IMR-90 (cell line): Measurements from ENCODE around the gene DOCK4. TPM values are rescaled to one million over a fixed set of nuclear protein-coding genes. Genes with fewer than 3 reads are reported as not detected.
A peak's percentile ranks its signal among the peaks of the same experiment; 100 is the strongest.

ENCODE experiments used
- ATAC-seq: fragments of 200-7000 bp; cut with Tn5 transposase; 2 replicates; pipeline ENCODE4 v1.9.1; 2020; ENCODE audit warnings: low read depth, mild to moderate bottlenecking, moderate library complexity
- BruUV-seq: library from RNA; stranded (reverse); fragments of 400-500 nt; replicated peaks from 2 replicates; lab custom pipeline; 2021; lab: Mats Ljungman, UMichigan
- CTCF ChIA-PET: fragments of 300-600 bp; formaldehyde crosslinking; extraction: SDS; loops from one replicate; lab custom pipeline; 2021; ENCODE audit warnings: antibody characterized with exemption; lab: Yijun Ruan, JAX
- POLR2A ChIA-PET: fragments of 300-600 bp; sonication (Branson Sonifier 250); formaldehyde crosslinking; loops from one replicate; lab custom pipeline; 2022; ENCODE audit warnings: antibody characterized with exemption; ENCODE audit not compliant: unreplicated experiment; lab: Charles Lee
- DNase-seq: peaks from one replicate; pipeline ENCODE4 v3.0.0; 2013
- H2AFZ ChIP-seq: replicated peaks from 2 replicates; pipeline ENCODE3; 2013; ENCODE audit warnings: low read length, mild to moderate bottlenecking; ENCODE audit not compliant: poor library complexity
- H2AK5ac ChIP-seq: 2 replicates; pipeline ENCODE4 v1.6.1; 2013; ENCODE audit warnings: low read depth, low read length, inconsistent platforms
- H2AK9ac ChIP-seq: replicated peaks from 2 replicates; pipeline ENCODE3; 2013; ENCODE audit warnings: mild to moderate bottlenecking, low read depth, low read length, moderate library complexity; ENCODE audit not compliant: poor library complexity
- H2BK120ac ChIP-seq: 2 replicates; pipeline ENCODE4 v1.6.1; 2013; ENCODE audit warnings: low read depth, low read length, inconsistent platforms
- H2BK15ac ChIP-seq: 3 replicates; pipeline ENCODE4 v1.6.1; 2013; ENCODE audit warnings: low read depth, low read length, inconsistent platforms
- H2BK20ac ChIP-seq: 2 replicates; pipeline ENCODE4 v1.6.1; 2013; ENCODE audit warnings: low read depth, mild to moderate bottlenecking, inconsistent platforms, low read length, moderate library complexity
- H2BK5ac ChIP-seq: 2 replicates; pipeline ENCODE4 v1.6.1; 2013; ENCODE audit warnings: mild to moderate bottlenecking, low read depth, low read length, inconsistent platforms; ENCODE audit not compliant: poor library complexity, severe bottlenecking
- H3K14ac ChIP-seq: replicated peaks from 2 replicates; pipeline ENCODE4 v1.6.1; 2013; ENCODE audit warnings: low read depth, low read length, inconsistent platforms
- H3K18ac ChIP-seq: 2 replicates; pipeline ENCODE4 v1.6.1; 2013; ENCODE audit warnings: low read depth, low read length, control low read depth
- H3K23ac ChIP-seq: 2 replicates; pipeline ENCODE4 v1.6.1; 2013; ENCODE audit warnings: low read depth, low read length, inconsistent platforms
- H3K27ac ChIP-seq: 2 replicates; pipeline ENCODE4 v1.5.1; 2013; ENCODE audit warnings: mild to moderate bottlenecking, control low read depth, low read length; ENCODE audit not compliant: insufficient read depth
- H3K27me3 ChIP-seq: 2 replicates; pipeline ENCODE4 v1.6.1; 2013; ENCODE audit warnings: low read length; ENCODE audit not compliant: control insufficient read depth, insufficient read depth
- H3K36me3 ChIP-seq: 2 replicates; pipeline ENCODE4 v1.6.1; 2013; ENCODE audit warnings: low read length, mixed read lengths; ENCODE audit not compliant: control insufficient read depth, insufficient read depth
- H3K4ac ChIP-seq: 2 replicates; pipeline ENCODE4 v1.6.1; 2013; ENCODE audit warnings: low read depth, low read length, inconsistent platforms
- H3K4me1 ChIP-seq: 2 replicates; pipeline ENCODE4 v1.6.1; 2013; ENCODE audit warnings: low read length, mixed read lengths; ENCODE audit not compliant: control insufficient read depth, insufficient read depth
- H3K4me2 ChIP-seq: 2 replicates; pipeline ENCODE4 v1.6.1; 2013; ENCODE audit warnings: low read depth, mild to moderate bottlenecking, control low read depth, low read length, moderate library complexity
- H3K4me3 ChIP-seq: 2 replicates; pipeline ENCODE4 v1.5.1; 2013; ENCODE audit warnings: low read depth, mild to moderate bottlenecking, control low read depth, low read length, moderate library complexity; ENCODE audit not compliant: insufficient read depth
- H3K56ac ChIP-seq: 2 replicates; pipeline ENCODE4 v1.6.1; 2013; ENCODE audit warnings: low read length, inconsistent platforms; ENCODE audit not compliant: insufficient read depth; ENCODE audit errors: extremely low read depth
- H3K79me1 ChIP-seq, 2 experiments: 2 replicates each; pipeline ENCODE4 v1.6.1; 2013; ENCODE audit warnings: low read length in 2 of 2, inconsistent platforms in 1 of 2, low read depth in 1 of 2
- H3K9ac ChIP-seq: 2 replicates; pipeline ENCODE4 v1.6.1; 2013; ENCODE audit warnings: low read depth, low read length, control low read depth
- H3K9me1 ChIP-seq: 2 replicates; pipeline ENCODE4 v1.6.1; 2013; ENCODE audit warnings: low read length, inconsistent platforms; ENCODE audit not compliant: insufficient read depth
- H3K9me3 ChIP-seq: 2 replicates; pipeline ENCODE4 v1.6.1; 2013; ENCODE audit warnings: low read length; ENCODE audit not compliant: control insufficient read depth, insufficient read depth
- H4K20me1 ChIP-seq: 2 replicates; pipeline ENCODE4 v1.6.1; 2013; ENCODE audit warnings: low read length, inconsistent platforms; ENCODE audit not compliant: insufficient read depth
- H4K5ac ChIP-seq: 2 replicates; pipeline ENCODE4 v1.6.1; 2013; ENCODE audit warnings: mild to moderate bottlenecking, low read depth, low read length, control low read depth
- H4K8ac ChIP-seq, 2 experiments: 2 replicates each; pipeline ENCODE4 v1.6.1; 2013; ENCODE audit warnings: low read depth in 2 of 2, low read length in 2 of 2, control low read depth in 1 of 2, inconsistent platforms in 1 of 2
- H4K91ac ChIP-seq: 2 replicates; pipeline ENCODE4 v1.6.1; 2013; ENCODE audit warnings: low read depth, low read length, inconsistent platforms; ENCODE audit not compliant: insufficient read depth
- BHLHE40 ChIP-seq: fragments of 150-350 bp; IDR thresholded peaks from 2 replicates; pipeline ENCODE4 v1.6.1; 2016; ENCODE audit warnings: mild to moderate bottlenecking, low read depth, low read length
- CEBPB ChIP-seq: IDR thresholded peaks from 2 replicates; pipeline ENCODE4 v1.6.1; 2012; ENCODE audit warnings: low read depth, low read length, improper control_type of control experiment
- CHD1 ChIP-seq: IDR thresholded peaks from 2 replicates; pipeline ENCODE4 v1.6.1; 2012; ENCODE audit warnings: low read depth, low read length, improper control_type of control experiment
- CTCF ChIP-seq: conservative IDR thresholded peaks from 2 replicates; pipeline ENCODE4 v1.5.1; 2012; ENCODE audit warnings: mild to moderate bottlenecking, low read depth, low read length, improper control_type of control experiment
- ELK1 ChIP-seq: fragments of 150-350 bp; IDR thresholded peaks from 2 replicates; pipeline ENCODE4 v1.6.1; 2016; ENCODE audit warnings: low read depth, mild to moderate bottlenecking, low read length, moderate library complexity, borderline replicate concordance
- FOS ChIP-seq: fragments of 150-350 bp; IDR thresholded peaks from 2 replicates; pipeline ENCODE4 v1.6.1; 2016; ENCODE audit warnings: low read depth, low read length
- MAFK ChIP-seq: IDR thresholded peaks from 2 replicates; pipeline ENCODE4 v1.6.1; 2012; ENCODE audit warnings: low read depth, low read length, improper control_type of control experiment
- MXI1 ChIP-seq: IDR thresholded peaks from 2 replicates; pipeline ENCODE4 v1.6.1; 2012; ENCODE audit warnings: low read depth, mild to moderate bottlenecking, low read length, moderate library complexity, borderline replicate concordance
- NFE2L2 ChIP-seq: fragments of 150-350 bp; IDR thresholded peaks from 2 replicates; pipeline ENCODE4 v1.6.1; 2016; ENCODE audit warnings: low read depth, mild to moderate bottlenecking, low read length
- POLR2A ChIP-seq: IDR thresholded peaks from 2 replicates; pipeline ENCODE4 v1.6.1; 2012; ENCODE audit warnings: mild to moderate bottlenecking, low read depth, low read length
- RAD21 ChIP-seq: IDR thresholded peaks from 2 replicates; pipeline ENCODE4 v1.6.1; 2012; ENCODE audit warnings: low read length, improper control_type of control experiment
- RCOR1 ChIP-seq: IDR thresholded peaks from 2 replicates; pipeline ENCODE4 v1.6.1; 2012; ENCODE audit warnings: mild to moderate bottlenecking, low read length, improper control_type of control experiment; ENCODE audit not compliant: insufficient replicate concordance
- RFX5 ChIP-seq: IDR thresholded peaks from 2 replicates; pipeline ENCODE4 v1.8.0; 2012; ENCODE audit warnings: low read depth, mild to moderate bottlenecking, low read length, moderate library complexity
- SMC3 ChIP-seq: fragments of 150-350 bp; IDR thresholded peaks from 2 replicates; pipeline ENCODE4 v1.6.1; 2016; ENCODE audit warnings: low read depth, mild to moderate bottlenecking, antibody characterized with exemption, low read length, moderate library complexity
- USF2 ChIP-seq: fragments of 150-350 bp; IDR thresholded peaks from 2 replicates; pipeline ENCODE4 v1.6.1; 2017; ENCODE audit warnings: mild to moderate bottlenecking, antibody characterized with exemption, low read length, low read depth
- WGBS, 2 experiments: methylation state at CpG; one replicate each; pipeline versions ENCODE4 v1.1.5 to v1.1.7; 2013; ENCODE audit warnings: missing lambda C conversion rate in 2 of 2; ENCODE audit not compliant: insufficient read length in 1 of 2; ENCODE audit errors: extremely low coverage in 2 of 2; 5-methylcytosine and 5-hydroxymethylcytosine counted together
- dilution Hi-C: fragments of 300-500 bp; cut with HindIII; formaldehyde crosslinking; loops from one replicate; pipeline ENCODE4 v1.14.3; 2018; ENCODE audit warnings: low sequenced_read_pairs; ENCODE audit not compliant: unreplicated experiment
- in situ Hi-C: fragments of 300-500 bp; cut with MboI; formaldehyde crosslinking; loops from 3 replicates; pipeline ENCODE4 v1.14.3; 2019; ENCODE audit warnings: low sequenced_read_pairs, inconsistent platforms, mixed read lengths
- intact Hi-C: fragments of 100-400 bp; cut with micrococcal nuclease; formaldehyde crosslinking; loops from 2 replicates; pipeline ENCODE4 v1.10.0; 2022
- polyA plus RNA-seq, 3 experiments: library from polyadenylated mRNA; depleted of rRNA; stranded (reverse); fragments of >200 nt; gene quantifications; 2 replicates each; pipeline ENCODE4 v1.2.3, GENCODE V29; 2012; ENCODE audit warnings: low replicate concordance in 1 of 3
- total RNA-seq: library from RNA; depleted of rRNA; stranded (reverse); fragments of >200 nt; gene quantifications from 2 replicates; pipeline ENCODE4 v1.2.3, GENCODE V29; 2012

Gene DOCK4
- total and polyA plus RNA-seq, 2 of the 4 experiments (the other 2 are of a cell fraction), result 4.4 to 12.2 TPM

DNA sequence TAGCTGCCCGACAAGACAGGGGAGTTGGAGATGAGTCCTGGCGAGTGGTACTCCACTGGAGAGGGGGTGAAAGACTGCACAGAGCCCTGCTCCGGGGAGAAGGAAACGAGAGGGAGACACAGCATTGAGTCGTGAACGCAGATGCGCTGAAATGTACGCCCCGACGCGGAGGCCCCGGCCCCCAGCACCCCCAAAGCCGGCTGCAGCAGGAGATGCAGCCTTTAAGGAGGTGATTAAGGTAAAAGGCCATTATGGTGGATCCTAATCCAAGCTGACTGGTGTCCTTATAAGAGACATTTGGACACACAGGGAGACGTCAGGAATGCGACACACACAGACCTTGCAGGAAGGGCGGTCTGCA is 477.6 kb downstream of the DOCK4 start:
- Histone ChIP-seq H3K4me3 (no peak overlapping the region), H3K27me3 (no peaks in the 10 kb centered on the region), H4K91ac (no peak overlapping the region), H4K8ac (no peak overlapping the region), H3K4me2 (no peak overlapping the region), H3K79me1 (no peaks in the 10 kb centered on the region), H3K36me3 (peaks cover 14% of the 10 kb centered on the region), H2AK9ac (peak overlapping the region; percentile 39), H3K23ac (no peak overlapping the region), H3K4ac (no peak overlapping the region), H3K14ac (no peak overlapping the region), H4K5ac (no peak overlapping the region), H2BK120ac (no peak overlapping the region), H2BK20ac (no peak overlapping the region), H3K56ac (no peak overlapping the region), H3K9me1 (no peaks in the 10 kb centered on the region), H3K9me3 (no peaks in the 10 kb centered on the region), H3K4me1 (no peaks in the 10 kb centered on the region), H2AK5ac (no peak overlapping the region), H3K27ac (no peak overlapping the region), H2BK5ac (no peak overlapping the region), H2AFZ (no peak overlapping the region), H3K9ac (no peak overlapping the region), H2BK15ac (no peak overlapping the region), H3K18ac (no peak overlapping the region), H4K20me1 (no peaks in the 10 kb centered on the region)
- intact Hi-C loops, result no loop called here
- ATAC-seq (no peak), DNase-seq (no peak)
- 70% methylated on average over 6 of the region's 16 CpGs; no CpG with 5 or more reads in 1 of the 2 experiments for WGBS, 2 experiments
- BruUV-seq, result no TSS peak
- TF ChIP-seq CEBPB (no peak), RCOR1 (no peak), FOS (no peak), MXI1 (no peak), BHLHE40 (no peak), USF2 (no peak), POLR2A (no peak), SMC3 (no peak), CHD1 (no peak), CTCF (no peak), MAFK (no peak), ELK1 (no peak), NFE2L2 (no peak), RFX5 (no peak), RAD21 (no peak)
- dilution Hi-C loops, result no loop called here
- in situ Hi-C loops, result no loop called here
- ChIA-PET CTCF (no interaction called here), POLR2A (no interaction called here)
